ENCODE measurements around the gene OCSTAMP. TPM values are rescaled to one million over a fixed set of nuclear protein-coding genes. Genes with fewer than 3 reads are reported as not detected.

The OCSTAMP gene
- total and polyA plus RNA-seq, 7 donors: not detected

GRCh38 chr20:46575937-46576461, 25.5 kb upstream of the OCSTAMP start:
- TF ChIP-seq, protein P1, sequence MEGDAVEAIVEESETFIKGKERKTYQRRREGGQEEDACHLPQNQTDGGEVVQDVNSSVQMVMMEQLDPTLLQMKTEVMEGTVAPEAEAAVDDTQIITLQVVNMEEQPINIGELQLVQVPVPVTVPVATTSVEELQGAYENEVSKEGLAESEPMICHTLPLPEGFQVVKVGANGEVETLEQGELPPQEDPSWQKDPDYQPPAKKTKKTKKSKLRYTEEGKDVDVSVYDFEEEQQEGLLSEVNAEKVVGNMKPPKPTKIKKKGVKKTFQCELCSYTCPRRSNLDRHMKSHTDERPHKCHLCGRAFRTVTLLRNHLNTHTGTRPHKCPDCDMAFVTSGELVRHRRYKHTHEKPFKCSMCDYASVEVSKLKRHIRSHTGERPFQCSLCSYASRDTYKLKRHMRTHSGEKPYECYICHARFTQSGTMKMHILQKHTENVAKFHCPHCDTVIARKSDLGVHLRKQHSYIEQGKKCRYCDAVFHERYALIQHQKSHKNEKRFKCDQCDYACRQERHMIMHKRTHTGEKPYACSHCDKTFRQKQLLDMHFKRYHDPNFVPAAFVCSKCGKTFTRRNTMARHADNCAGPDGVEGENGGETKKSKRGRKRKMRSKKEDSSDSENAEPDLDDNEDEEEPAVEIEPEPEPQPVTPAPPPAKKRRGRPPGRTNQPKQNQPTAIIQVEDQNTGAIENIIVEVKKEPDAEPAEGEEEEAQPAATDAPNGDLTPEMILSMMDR (IDR thresholded peaks at IDR 0.05): no peak
- H3K27ac ChIP-seq: no peak overlapping the region
- no peak overlapping the region for H3K4me3 ChIP-seq
- H3K4me1 ChIP-seq: no peaks in the 10 kb centered on the region
- ATAC-seq (no peak), DNase-seq (no peak)
- 53 to 59% (median 55%) methylated on average over 9 of the region's 9 CpGs for WGBS, 3 donors
- intact Hi-C loops (cut with DNase I): no loop called here
- H3K27me3 ChIP-seq (ENCODE audit: insufficient read depth in 3 of 3, low read length in 2 of 3): no peaks in the 10 kb centered on the region
- H3K36me3 ChIP-seq (ENCODE audit: insufficient read depth in 1 of 2, low read depth in 1 of 2): no peaks in the 10 kb centered on the region
- no peaks in the 10 kb centered on the region for H3K9me3 ChIP-seq

DNA sequence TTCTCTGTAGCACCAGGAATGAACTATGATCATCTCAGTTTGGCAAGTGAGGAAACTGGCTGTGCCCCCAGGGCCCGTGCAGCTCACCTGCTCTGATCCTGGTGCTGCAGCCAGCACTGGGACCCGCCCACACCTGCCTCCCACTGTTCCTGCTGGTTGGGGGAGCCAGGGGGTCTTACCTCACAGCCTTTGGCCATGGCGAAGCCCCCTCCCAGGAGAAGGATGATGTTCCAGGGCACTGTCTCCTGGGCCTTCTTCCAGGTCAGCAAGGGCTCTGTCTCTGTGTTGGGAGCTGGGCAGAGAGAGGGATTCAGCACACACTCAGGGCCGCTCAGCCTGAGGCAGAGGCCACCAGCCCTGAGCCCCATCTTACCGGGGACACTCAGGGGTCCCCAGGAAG, 24.9 kb upstream of the OCSTAMP start:
- intact Hi-C loops (cut with DNase I): no loop called here
- Histone ChIP-seq H3K27ac (no peak overlapping the region), H3K4me3 (no peak overlapping the region), H3K4me1 (no peaks in the 10 kb centered on the region), H3K36me3 (ENCODE audit: insufficient read depth in 1 of 2, low read depth in 1 of 2) (no peaks in the 10 kb centered on the region), H3K9me3 (no peaks in the 10 kb centered on the region), H3K27me3 (ENCODE audit: insufficient read depth in 3 of 3, low read length in 2 of 3) (no peaks in the 10 kb centered on the region)
- no peak for DNase-seq
- ATAC-seq: no peak
- TF ChIP-seq, protein P1 (IDR thresholded peaks at IDR 0.05): no peak
- 75 to 77% (median 77%) methylated on average over 5 of the region's 5 CpGs for WGBS, 3 donors

DNA sequence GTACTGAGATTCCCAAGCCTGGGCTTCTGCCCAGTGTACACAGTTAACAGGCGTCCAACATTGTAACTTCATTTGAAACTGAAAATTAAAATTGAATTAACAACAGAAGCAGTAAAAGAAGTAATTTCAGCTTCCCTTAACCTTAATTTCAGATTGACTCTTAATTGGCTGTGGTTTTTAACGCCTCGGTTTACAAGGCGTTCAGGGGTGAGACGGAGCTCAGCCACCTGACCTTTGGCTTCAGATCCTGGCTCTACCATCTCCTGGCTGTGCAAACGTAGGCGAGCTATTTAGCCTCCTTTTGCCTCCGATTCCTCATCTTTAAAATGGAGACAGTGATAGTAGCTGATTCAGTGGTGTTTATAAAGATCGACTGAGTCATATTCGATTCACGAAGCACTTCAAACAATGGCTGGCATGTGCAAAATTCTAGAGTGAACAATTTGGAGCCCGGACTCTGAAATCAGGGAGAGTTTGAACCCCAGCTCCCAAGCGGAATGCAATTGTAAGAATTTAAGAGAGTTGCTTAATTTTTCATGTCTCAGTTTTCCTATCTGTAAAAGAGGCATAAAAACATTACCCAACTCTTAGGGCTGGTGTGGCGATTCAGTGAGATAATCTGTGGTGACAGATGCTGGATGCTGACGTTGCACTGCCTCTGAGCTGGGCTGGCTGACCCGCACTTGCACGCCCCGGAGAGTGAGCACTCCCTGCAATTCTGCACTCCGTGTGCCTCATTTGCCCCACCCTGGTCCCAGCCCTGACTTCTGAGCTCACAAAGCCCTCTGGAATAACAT, 23.5 kb upstream of the OCSTAMP start:
- Histone ChIP-seq H3K4me3 (no peak overlapping the region), H3K27ac (no peak overlapping the region), H3K36me3 (ENCODE audit: insufficient read depth in 1 of 2, low read depth in 1 of 2) (no peaks in the 10 kb centered on the region), H3K27me3 (ENCODE audit: insufficient read depth in 3 of 3, low read length in 2 of 3) (no peaks in the 10 kb centered on the region), H3K4me1 (no peaks in the 10 kb centered on the region), H3K9me3 (no peaks in the 10 kb centered on the region)
- DNase-seq: no peak
- ATAC-seq: no peak
- WGBS, 3 donors: 68 to 76% (median 69%) methylated on average over 19 of the region's 19 CpGs
- intact Hi-C loops (cut with DNase I): no loop called here
- TF ChIP-seq, protein P1 (IDR thresholded peaks at IDR 0.05): no peak

DNA sequence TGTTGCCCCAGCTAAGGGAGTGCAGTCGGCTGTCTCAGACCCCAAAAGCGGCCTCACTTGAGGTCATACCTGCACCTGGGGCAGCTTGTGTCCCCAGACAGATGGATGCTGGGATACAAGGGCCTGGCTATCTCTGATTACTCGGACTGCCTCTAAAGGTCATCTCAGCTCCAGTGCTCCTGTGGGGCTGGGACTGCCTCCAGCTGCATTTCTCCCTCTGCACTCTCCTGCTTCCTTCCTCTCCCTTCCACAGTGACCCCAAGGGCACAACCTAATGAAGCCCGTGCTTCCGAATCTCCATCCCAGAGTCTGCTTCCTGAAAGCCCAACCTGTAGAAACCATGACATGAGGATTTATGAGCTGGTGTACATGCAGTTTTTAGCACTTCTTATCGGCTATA, 22.8 kb upstream of the OCSTAMP start:
- H3K9me3 ChIP-seq: no peaks in the 10 kb centered on the region
- no peak overlapping the region for H3K27ac ChIP-seq
- ATAC-seq: no peak
- H3K36me3 ChIP-seq (ENCODE audit: insufficient read depth in 1 of 2, low read depth in 1 of 2): no peaks in the 10 kb centered on the region
- intact Hi-C loops (cut with DNase I): no loop called here
- 58 to 74% (median 68%) methylated on average over 6 of the region's 6 CpGs for WGBS, 3 donors
- no peaks in the 10 kb centered on the region for H3K27me3 ChIP-seq (ENCODE audit: insufficient read depth in 3 of 3, low read length in 2 of 3)
- peaks cover 5% of the 10 kb centered on the region for H3K4me1 ChIP-seq
- TF ChIP-seq, protein P1 (IDR thresholded peaks at IDR 0.05): no peak
- no peak overlapping the region for H3K4me3 ChIP-seq
- DNase-seq: no peak
